ENCODE measurements around the gene BUB3.

- no peak for TF ChIP-seq TAF1 (IDR thresholded peaks at IDR 0.05; ENCODE audit: low read depth)
- TF ChIP-seq FOXM1 (IDR thresholded peaks at IDR 0.05; ENCODE audit: borderline replicate concordance, low read depth): no peak
These were observed 35.1 kb upstream of the BUB3 start for GRCh38 chr10:123119081-123119480.

All from Ishikawa (cell line).